IPS-15b (cell line): Measurements from ENCODE around the gene RASGRP2.

Source experiments
- H3K27me3 ChIP-seq: one replicate; pipeline ENCODE4 v1.6.1; 2013; ENCODE audit warnings: low read length; ENCODE audit not compliant: control insufficient read depth, insufficient read depth
- H3K36me3 ChIP-seq: one replicate; pipeline ENCODE4 v1.6.1; 2013; ENCODE audit warnings: low read length; ENCODE audit not compliant: control insufficient read depth, insufficient read depth
- H3K4me1 ChIP-seq: one replicate; pipeline ENCODE4 v1.6.1; 2013; ENCODE audit warnings: mild to moderate bottlenecking, low read length; ENCODE audit not compliant: control insufficient read depth, insufficient read depth
- H3K4me3 ChIP-seq: one replicate; pipeline ENCODE4 v1.5.1; 2013; ENCODE audit warnings: low read depth, low read length
- H3K9ac ChIP-seq: one replicate; pipeline ENCODE4 v1.6.1; 2013; ENCODE audit warnings: low read depth, mild to moderate bottlenecking, low read length
- H3K9me3 ChIP-seq: one replicate; pipeline ENCODE4 v1.6.1; 2013; ENCODE audit warnings: mild to moderate bottlenecking, low read length; ENCODE audit not compliant: control insufficient read depth, insufficient read depth

RASGRP2 gene

DNA sequence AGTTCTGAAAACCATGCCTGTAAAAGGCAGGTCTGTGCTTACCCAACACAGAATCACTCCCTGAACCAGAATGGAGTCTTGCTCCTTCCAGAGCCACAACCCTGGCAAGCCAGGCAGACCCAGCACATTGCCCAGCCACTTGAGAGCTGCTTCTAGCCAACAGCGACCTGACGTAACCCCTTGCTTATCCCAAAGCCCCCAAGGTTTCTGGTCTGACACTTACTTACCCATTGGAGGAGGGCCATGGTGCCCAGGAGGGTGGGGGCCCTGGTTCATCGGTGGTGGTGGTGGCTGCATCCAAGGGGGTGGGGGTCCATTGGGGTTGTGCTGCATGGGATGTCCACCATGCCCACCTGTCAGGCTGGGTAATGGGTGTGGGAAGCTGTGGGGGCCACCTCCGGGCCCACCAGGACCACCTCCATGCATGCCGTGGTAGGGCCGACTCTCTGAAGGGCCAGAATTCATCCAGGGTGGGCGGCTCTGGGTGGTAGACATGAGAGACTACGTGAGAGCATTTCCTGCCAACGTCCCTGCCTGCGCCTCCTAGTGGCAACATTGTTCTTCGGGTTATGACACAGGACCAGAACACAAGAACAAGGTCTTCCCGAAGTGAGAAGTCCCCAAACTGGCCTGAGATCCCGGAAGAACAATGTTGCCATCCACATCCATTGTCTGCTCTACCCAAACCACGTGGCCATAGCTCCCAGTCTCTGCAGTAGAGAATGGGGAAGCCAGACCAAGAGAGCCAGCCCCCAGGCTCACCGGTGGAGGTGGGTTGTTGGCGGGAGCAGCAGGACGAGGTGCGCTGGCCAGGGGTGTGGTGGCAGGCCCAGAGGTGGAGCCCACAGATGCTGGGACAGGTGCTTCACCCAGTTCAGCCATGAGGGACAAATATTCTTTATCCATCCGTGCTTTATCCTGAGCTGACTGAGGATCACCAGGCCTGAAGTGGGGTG, 23.7 kb upstream of the RASGRP2 start:
- no peak overlapping the region for H3K4me3 ChIP-seq
- peaks cover 24% of the 10 kb centered on the region for H3K4me1 ChIP-seq
- H3K27me3 ChIP-seq, result no peaks in the 10 kb centered on the region
- no peaks in the 10 kb centered on the region for H3K9me3 ChIP-seq
- H3K9ac ChIP-seq, result no peak overlapping the region
- peaks cover 69% of the 10 kb centered on the region for H3K36me3 ChIP-seq

DNA sequence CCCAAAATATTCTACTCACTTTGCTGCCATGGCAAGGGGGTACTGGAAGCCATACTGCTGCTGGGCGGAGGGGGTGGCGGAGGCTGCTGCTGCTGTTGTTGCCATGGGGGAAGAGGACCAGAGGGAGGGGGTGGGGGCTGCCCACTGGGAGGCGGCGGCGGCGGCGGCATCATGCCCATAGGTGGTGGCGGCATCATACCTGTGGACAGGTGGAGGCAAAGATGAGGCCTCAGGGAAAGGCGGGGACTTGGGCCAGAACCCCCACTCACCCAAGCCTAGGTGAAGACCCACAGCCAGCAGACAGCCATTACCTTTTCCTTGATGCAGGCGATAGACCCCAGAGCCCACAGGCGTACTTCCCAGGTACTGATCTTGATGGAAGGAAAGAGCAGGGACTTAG, 22.9 kb upstream of the RASGRP2 start:
- Histone ChIP-seq H3K4me1 (peaks cover 30% of the 10 kb centered on the region), H3K36me3 (peaks cover 69% of the 10 kb centered on the region), H3K9ac (no peak overlapping the region)

DNA sequence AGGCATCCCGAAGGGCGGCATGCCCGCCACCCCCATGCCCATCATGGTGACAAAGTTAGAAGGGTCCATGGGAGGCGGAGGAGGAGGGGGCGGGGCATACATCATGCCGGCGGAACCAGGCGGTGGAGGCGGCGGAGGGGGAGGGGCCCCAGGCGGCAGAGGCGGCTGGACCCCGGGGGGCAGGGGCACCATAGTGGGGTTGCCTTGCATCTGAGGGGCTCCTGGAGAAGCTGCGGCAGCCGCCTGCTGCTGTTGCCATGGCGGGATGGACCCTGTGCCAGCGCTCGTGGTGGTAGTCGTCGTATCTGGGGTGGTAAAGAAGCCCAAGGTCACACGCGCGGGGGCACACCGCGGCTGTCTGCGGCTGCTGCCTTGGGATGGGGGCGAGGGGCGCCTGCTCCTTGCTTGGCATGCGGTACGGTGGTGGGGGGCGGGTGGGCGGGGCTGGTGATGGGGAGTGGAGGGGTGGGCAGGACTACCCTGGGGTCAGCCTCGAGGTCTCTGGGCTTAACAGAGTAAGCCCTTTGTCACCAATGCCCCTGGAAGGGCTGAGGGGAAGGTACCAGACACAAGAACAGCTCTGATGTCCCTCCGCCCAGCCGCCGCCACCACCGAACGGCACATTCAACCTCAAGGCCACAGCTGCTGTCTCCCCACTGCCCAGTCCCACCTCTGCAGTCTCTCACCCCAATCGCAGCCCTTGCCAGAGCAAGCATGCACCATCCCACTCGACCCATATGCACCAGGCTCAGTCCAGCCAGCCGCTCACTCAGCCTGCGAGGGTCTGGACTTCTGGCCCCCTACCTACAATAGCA, 22.1 kb upstream of the RASGRP2 start:
- H3K9me3 ChIP-seq, result no peaks in the 10 kb centered on the region
- H3K27me3 ChIP-seq, result no peaks in the 10 kb centered on the region
- H3K4me1 ChIP-seq, result peaks cover 30% of the 10 kb centered on the region
- no peak overlapping the region for H3K9ac ChIP-seq
- H3K4me3 ChIP-seq, result no peak overlapping the region
- H3K36me3 ChIP-seq, result peaks cover 63% of the 10 kb centered on the region

More for the DNA sequence above, 22.9 kb upstream of the RASGRP2 start:
- no peaks in the 10 kb centered on the region for H3K9me3 ChIP-seq
- H3K4me3 ChIP-seq, result no peak overlapping the region
- no peaks in the 10 kb centered on the region for H3K27me3 ChIP-seq

DNA sequence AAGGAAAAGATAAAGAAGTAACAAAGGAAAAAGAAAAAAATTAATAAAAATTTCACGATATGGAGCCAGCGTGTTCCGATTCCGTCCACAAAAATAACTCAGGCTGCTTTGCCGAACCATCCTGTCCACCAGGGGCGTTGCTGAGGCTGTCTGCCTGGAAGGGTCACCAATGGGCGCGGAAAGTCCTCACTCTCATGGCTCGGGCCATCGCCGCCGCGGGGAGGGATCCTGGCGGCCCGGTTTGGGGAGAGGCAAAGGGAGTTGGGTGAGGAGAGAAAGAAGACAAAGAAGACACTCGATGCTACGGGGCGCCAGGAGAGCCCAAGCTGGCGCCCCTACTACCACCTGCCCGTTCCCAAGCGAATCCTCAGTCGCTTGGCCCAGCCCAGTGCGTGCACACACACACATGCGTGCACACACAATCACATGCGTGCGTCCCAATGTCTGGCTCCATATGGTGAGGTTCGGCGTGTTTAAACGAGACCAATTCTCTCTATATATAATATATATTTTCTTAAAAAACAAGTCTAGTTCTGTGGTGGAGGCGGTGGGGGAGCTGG, 21.4 kb upstream of the RASGRP2 start:
- Histone ChIP-seq H3K4me1 (peaks cover 32% of the 10 kb centered on the region), H3K4me3 (no peak overlapping the region)

GRCh38 chr11:64764753-64765152, 20.8 kb upstream of the RASGRP2 start:
- H3K9me3 ChIP-seq, result no peaks in the 10 kb centered on the region
- H3K9ac ChIP-seq, result no peak overlapping the region
- H3K36me3 ChIP-seq, result peaks cover 51% of the 10 kb centered on the region
- peaks cover 36% of the 10 kb centered on the region for H3K4me1 ChIP-seq
- no peak overlapping the region for H3K4me3 ChIP-seq
- no peaks in the 10 kb centered on the region for H3K27me3 ChIP-seq

More for the DNA sequence above, 21.4 kb upstream of the RASGRP2 start:
- Histone ChIP-seq H3K36me3 (peaks cover 57% of the 10 kb centered on the region), H3K9me3 (no peaks in the 10 kb centered on the region), H3K27me3 (no peaks in the 10 kb centered on the region), H3K9ac (no peak overlapping the region)

DNA sequence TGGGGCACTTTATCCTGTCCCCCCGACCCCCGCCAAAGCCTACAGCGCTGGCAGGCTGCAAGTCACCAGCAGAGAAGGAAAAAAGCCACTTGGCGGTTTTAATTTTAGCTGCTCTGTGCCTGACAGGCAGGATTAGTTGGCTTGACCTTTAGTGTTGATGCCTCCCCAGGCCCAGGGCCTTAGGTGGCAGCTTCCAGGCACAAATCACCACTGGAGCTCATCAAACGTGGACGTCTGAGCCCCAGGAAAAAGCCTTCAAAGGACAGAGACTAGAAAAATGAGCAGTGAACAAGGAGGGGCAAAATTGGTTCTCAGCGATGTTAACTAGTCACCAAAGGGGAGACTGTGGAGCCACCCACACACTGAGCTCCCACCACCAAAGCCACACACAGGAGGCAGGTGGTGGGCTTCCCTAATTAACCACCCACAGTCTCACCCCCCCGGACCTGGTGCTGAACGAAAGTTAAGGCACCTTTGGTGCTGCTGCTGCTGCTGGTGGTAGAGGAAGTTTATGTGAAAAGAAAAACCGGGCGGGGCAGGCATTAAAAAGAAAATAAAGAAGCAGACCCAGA, 20.2 kb upstream of the RASGRP2 start:
- peaks cover 36% of the 10 kb centered on the region for H3K4me1 ChIP-seq
- peak overlapping the region; percentile 54 for H3K9ac ChIP-seq
- H3K36me3 ChIP-seq, result peaks cover 45% of the 10 kb centered on the region

GRCh38 chr11:64763526-64764039, 19.6 kb upstream of the RASGRP2 start:
- Histone ChIP-seq H3K4me1 (peaks cover 36% of the 10 kb centered on the region), H3K36me3 (peaks cover 40% of the 10 kb centered on the region), H3K9ac (peak overlapping the region; percentile 54), H3K4me3 (peak overlapping the region; percentile 10), H3K9me3 (no peaks in the 10 kb centered on the region), H3K27me3 (no peaks in the 10 kb centered on the region)

More for the DNA sequence above, 20.2 kb upstream of the RASGRP2 start:
- Histone ChIP-seq H3K27me3 (no peaks in the 10 kb centered on the region), H3K4me3 (peak overlapping the region; percentile 8), H3K9me3 (no peaks in the 10 kb centered on the region)

- H3K9me3 ChIP-seq, result no peaks in the 10 kb centered on the region
- peak overlapping the region; percentile 10 for H3K4me3 ChIP-seq
- H3K4me1 ChIP-seq, result peaks cover 36% of the 10 kb centered on the region
- no peaks in the 10 kb centered on the region for H3K27me3 ChIP-seq
- H3K9ac ChIP-seq, result peak overlapping the region; percentile 54
- H3K36me3 ChIP-seq, result peaks cover 33% of the 10 kb centered on the region
Observed at GRCh38 chr11:64762674-64763525, 19.0 kb upstream of the RASGRP2 start.

DNA sequence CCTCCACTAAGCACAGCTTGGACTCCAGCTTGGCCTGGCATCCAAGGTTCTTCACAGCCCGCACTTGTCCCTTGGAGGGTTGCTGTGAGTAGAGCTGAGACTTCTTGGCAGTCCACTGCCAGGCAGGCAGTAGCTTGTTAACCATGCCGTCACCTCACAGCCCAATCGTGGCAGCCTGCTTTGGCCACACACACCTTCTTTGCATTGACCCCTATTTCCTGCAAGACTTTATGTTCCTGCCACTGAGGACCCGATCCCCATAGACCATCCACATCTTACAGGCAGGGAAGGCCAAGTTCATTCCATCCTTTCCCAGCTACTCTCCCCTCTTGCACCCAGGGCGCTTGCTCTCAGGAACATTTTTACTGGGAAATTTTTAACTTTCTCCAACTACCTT, 18.3 kb upstream of the RASGRP2 start:
- Histone ChIP-seq H3K4me3 (no peak overlapping the region), H3K27me3 (no peaks in the 10 kb centered on the region), H3K9me3 (no peaks in the 10 kb centered on the region), H3K4me1 (peaks cover 36% of the 10 kb centered on the region), H3K36me3 (peaks cover 27% of the 10 kb centered on the region), H3K9ac (peak overlapping the region; percentile 40)

DNA sequence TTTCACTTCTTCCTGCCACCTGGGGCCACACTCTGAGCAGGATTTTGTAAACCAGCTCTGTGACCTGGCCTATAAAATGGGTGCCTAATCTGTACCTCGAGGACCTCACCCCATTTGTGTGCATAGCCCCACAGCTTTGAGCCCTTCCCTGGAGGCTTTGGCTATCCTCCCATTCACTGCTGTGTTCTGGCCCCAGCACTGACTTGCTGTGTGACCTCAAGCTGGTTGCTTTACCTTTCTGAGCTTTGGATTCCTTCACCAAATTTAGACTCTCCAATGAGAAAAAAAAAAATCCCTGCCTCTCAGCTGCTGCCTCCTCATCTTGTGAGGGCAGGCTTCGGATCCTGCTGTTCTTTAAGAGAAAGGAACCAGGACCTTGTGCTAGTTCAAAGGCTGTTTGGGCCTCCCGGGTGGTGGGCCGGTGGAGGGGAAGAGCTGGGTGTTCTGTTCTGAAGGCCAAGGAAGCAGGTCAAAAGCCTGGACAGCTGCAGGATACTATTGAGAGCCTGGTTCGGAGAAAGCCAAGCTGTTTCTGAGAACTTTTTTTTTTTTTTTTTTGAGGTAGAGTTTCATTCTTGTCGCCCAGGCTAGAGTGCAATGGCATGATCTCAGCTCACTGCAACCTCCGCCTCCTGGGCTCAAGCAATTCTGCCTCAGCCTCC, 16.9 kb upstream of the RASGRP2 start:
- Histone ChIP-seq H3K9ac (no peak overlapping the region), H3K4me1 (peaks cover 36% of the 10 kb centered on the region), H3K27me3 (no peaks in the 10 kb centered on the region), H3K9me3 (no peaks in the 10 kb centered on the region), H3K4me3 (no peak overlapping the region), H3K36me3 (peaks cover 16% of the 10 kb centered on the region)
